GOT3 (cell line): Measurements from ENCODE around the gene POU3F2.
A peak's percentile ranks its signal among the peaks of the same experiment; 100 is the strongest.

Experiments
- DNase-seq: peaks from one replicate; lab custom pipeline; 2025; ENCODE audit warnings: mixed read lengths; lab: John Stamatoyannopoulos, UW

POU3F2 gene

DNA sequence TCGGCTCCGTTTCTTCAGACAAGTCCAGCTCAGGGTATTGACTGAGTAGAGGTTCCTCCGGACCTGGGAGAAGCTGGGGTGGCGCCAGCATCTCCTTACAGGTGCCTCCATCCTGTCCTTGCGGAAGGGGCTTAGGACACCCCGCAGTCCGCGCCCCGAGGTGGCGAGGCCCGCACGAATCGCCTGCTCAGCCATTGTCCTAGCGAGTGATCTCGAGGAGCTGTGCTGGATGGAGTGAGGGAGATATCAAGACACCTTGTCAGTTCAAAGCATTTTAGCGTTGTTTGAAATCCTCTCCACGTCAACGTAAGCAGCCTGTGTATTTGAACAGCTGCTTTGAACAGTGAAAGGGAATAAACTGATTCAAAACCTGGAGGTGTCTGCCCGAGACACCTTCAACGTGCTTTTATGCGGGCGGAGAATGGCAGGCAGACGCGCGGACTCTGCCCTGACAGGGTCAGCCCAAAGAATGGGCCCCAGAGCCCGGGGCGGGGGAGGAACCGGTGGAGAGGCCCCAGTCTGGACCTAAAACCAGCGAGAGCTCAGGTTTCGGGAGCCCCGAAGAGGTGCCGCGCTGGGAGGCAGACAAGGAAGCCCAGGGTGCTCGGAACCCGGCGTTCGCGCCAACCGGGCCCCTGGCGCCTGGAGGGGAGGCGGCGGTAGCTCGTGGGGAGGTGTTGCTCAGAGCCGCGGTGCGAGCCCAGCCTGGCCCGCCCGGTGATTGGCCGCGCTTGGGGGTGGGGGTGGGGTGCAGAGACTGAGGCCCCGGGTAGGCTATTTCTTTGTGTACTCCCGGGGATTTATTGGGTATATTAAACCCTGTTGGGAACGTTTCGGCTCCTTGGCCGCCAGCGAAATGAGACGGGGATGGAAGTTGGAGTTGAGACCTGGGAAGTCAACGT lies 3.1 kb upstream of the POU3F2 start:
- DNase-seq = no peak

DNA sequence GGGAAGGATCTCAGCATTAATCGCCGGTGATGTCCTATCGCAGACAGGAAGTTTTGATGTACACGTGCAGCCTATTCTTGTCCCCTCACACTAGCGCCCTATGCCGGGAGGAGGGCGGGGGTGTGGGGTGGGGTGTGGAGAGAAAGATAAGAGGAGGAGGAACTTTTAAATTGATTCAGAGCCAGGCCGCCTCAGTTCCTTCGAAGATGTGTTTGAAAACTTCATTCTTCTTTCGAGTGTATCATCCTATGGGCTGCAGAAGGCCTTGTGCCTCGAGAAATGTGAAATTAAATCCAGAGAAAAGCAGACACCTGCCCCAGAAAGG lies 2.5 kb upstream of the POU3F2 start:
- no peak for DNase-seq

DNA sequence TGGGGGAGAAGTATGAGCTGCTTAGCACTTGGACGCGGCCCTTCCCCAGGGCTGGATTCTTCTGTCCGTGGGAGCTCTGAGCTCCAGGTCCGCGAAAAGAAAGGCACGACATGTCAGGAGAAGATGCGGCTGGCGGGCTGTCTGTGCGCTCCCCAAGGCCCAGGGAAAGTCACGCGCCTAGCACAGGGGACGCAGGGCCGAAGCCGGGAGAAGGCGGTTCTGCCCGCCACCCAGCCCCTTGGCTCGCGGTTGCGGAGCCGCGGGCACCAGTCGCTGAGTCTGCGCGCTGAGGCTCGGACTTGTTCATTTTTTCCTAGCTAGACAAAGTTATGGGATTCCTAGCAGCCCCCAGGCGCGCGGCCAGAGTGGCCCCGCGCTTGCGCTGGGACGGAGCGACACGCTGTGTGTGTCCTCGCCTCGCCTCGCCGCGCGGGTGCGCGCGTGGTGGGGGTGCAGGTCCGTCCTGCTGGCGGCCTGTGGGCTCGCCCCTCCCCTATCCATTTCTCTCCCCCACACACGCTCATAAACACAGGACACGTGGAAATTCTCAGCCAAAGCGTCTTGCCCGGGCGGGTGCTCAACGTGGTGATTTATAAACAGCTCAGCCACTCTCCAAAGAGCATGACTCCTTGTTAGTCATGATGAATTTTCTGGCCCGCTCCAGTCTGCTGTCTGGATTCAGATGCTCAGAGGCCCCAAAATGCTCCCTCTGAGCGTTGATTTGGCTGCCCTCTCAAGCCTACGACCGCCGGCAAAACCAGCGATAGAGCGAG lies 1.9 kb upstream of the POU3F2 start:
- peak; percentile 25 for DNase-seq

DNA sequence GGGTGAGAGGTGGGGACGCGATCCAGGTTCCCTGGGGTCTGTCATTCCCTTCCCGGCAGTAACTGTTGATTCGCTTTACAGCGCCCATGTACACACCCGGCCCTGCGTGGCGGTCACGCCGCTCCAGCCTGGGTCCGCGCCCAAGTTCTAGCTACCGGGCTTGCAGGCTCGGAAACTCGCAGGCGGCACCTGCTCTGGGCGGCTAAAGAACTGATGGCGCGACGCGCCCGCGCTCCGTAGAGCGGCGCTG lies 1.4 kb upstream of the POU3F2 start:
- DNase-seq = no peak

GRCh38 chr6:98833307-98834059 lies 891 bp upstream of the POU3F2 start:
- DNase-seq = no peak

DNA sequence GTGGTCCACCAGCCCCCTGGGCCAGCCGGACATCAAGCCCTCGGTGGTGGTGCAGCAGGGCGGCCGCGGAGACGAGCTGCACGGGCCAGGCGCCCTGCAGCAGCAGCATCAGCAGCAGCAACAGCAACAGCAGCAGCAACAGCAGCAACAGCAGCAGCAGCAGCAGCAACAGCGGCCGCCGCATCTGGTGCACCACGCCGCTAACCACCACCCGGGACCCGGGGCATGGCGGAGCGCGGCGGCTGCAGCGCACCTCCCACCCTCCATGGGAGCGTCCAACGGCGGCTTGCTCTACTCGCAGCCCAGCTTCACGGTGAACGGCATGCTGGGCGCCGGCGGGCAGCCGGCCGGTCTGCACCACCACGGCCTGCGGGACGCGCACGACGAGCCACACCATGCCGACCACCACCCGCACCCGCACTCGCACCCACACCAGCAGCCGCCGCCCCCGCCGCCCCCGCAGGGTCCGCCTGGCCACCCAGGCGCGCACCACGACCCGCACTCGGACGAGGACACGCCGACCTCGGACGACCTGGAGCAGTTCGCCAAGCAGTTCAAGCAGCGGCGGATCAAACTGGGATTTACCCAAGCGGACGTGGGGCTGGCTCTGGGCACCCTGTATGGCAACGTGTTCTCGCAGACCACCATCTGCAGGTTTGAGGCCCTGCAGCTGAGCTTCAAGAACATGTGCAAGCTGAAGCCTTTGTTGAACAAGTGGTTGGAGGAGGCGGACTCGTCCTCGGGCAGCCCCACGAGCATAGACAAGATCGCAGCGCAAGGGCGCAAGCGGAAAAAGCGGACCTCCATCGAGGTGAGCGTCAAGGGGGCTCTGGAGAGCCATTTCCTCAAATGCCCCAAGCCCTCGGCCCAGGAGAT lies 1.0 kb downstream of the POU3F2 start:
- DNase-seq = no peak

GRCh38 chr6:98836025-98836961 lies 1.9 kb downstream of the POU3F2 start:
- no peak for DNase-seq

- no peak for DNase-seq
Observed at GRCh38 chr6:98836962-98837944, 2.9 kb downstream of the POU3F2 start.

DNA sequence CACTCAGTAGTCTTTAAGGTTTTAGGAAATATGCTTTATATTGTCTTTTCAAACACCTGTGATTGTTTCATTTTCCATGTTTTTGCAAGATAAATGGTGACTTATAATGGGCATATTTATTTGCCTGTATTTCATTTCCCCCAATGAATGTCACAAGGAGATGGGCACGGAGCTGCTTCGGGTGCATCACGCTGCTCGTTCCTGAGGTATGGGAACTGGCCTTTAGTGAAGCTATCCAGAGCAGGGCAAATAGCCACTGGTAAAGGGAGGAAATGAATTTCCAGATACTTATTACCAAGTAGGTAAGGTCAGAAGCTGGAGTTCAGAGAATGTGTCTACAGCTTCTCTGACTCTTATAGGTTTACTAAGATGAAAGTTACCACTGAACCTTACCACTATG lies 3.7 kb downstream of the POU3F2 start:
- no peak for DNase-seq

DNA sequence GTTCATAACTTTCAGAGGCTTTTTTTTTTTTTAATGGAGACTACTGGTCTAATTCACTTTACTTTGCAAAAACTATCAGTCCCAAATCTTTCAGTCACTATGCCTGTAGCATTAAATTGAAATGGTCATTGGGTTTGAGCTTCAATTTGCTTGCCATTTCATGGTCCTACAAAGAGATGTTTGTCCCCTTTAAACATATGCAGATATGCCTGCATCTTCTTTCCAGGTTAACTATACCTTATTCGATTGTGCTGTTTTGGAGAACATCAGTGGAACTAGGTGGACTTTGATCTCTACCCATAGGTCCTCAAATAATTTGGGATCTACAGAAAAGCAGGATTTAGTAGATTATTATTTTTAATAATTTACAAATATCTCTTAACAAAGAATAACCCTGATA lies 4.6 kb downstream of the POU3F2 start:
- no peak for DNase-seq

DNA sequence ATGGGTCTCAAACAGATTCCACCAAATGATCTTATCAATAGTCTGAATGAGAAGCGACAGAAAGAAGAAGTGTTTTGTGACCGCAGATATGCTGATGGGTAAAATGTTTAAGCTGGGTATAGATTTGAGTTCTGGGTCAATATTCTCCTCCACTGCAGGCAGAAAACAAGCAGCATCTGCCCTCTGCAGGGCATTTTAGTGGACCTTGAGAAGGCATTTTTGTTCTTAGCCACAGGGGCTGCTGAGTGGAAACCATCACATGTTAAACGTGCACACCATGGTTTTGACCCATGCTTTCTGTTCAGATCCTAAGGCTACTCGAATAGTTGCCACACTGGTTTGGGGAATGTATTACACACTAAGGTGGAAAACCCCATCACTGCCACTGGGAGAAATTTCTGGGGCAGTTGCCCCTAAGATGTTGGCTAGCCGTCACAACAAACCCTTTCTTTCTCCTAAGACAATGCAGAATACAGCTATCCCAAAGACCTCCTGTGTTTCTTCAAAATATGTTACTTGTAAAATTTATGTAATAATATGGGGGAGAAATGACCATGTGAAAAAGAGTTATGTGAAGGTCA lies 5.5 kb downstream of the POU3F2 start:
- DNase-seq = no peak

GRCh38 chr6:98840385-98840784 lies 6.0 kb downstream of the POU3F2 start:
- no peak for DNase-seq

DNA sequence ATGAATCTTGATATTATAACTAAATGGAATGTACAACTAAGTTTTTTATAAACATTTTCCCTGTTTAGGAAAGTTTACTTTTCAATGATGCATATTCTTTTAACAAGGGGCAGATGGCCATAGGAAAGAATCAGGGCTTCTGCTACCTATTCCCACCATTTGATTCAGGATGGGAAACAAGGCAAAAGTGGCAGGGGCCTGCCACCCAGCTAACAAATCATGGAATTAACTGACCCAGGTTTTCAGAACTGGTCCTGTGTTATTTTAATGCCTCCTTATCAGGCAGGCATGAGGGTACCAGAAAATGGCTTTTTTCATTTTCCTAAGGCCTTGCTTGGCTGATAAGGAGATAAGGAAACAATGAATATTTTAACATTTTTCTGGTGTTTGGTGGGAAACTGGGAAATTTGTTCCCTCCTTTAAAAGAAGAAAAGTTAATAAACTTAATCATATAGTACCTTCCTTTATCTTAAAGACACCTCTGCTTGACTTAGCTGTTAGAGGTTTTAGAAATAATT lies 6.7 kb downstream of the POU3F2 start:
- DNase-seq = no peak

GRCh38 chr6:98841621-98842341 lies 7.4 kb downstream of the POU3F2 start:
- DNase-seq = no peak

DNA sequence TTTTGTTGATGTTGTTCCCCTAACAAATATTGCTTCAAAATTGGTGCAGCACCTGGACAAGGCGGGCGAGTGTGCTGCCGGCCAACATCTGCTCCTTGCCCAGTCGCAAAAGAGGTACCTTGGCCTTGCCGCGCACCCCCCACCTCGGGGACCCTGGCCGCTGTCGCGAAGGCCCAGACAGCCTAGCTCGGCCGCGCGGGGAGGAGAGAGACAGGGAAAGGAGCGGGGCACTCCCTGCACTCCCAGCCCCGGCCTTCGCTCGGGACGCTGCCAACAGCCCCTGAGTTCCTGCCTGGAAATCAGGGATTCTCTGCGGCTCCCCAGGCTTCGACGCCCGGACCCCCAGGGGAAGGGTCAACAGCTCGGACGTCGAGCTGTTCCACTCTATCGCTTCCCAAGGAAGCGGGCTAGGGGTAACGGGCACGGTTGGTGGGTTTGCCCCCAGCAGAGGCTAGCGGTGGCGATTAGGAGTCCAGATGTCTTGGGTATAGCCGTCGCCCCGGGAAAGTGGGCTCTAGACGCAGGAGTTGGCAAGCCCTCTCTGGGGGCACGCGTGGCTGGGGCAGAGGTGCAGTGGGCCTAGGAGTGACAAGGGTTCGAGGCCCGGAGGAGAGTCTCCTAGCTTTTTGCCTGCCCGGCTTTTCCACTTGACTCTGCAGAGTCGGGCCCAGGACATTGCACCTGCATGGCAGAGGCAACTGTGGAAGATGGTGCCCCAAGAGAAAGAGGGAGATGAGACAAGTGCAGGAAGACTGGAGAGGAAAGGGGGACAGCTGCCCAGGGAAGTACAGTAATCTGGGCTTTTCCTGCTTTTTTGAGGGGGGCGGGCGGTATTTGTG lies 8.2 kb downstream of the POU3F2 start:
- DNase-seq = no peak

- DNase-seq = no peak
Observed at GRCh38 chr6:98843271-98844243, 9.2 kb downstream of the POU3F2 start.
